Endothelial cell of umbilical vein (primary cell): ENCODE measurements around the gene PHF1. TPM values are rescaled to one million over a fixed set of nuclear protein-coding genes. Genes with fewer than 3 reads are reported as not detected.

ENCODE experiments used
- BruUV-seq: library from RNA; stranded (reverse); fragments of 400-500 nt; replicated peaks from 2 replicates; lab custom pipeline; 2021; lab: Mats Ljungman, UMichigan
- CTCF ChIA-PET: fragments of 300-600, 350-600 bp; sonication (Branson Sonifier 250); formaldehyde crosslinking; loops from one replicate; lab custom pipeline; 2021; ENCODE audit warnings: antibody characterized with exemption, inconsistent platforms; lab: Charles Lee
- POLR2A ChIA-PET: fragments of 300-600, 350-600 bp; sonication (Branson Sonifier 250); formaldehyde crosslinking; loops from one replicate; lab custom pipeline; 2021; ENCODE audit warnings: antibody characterized with exemption, inconsistent platforms; lab: Charles Lee
- DNase-seq: peaks from one replicate; pipeline ENCODE4 v3.0.0-alpha.2; 2011; ENCODE audit warnings: low read depth, low spot score
- FAIRE-seq: peaks from 2 replicates; lab custom pipeline; 2011; peaks lifted over from hg19 to GRCh38; lab: Jason Lieb, UNC
- H2AFZ ChIP-seq: 2 replicates; pipeline ENCODE4 v1.6.0; 2012; ENCODE audit warnings: low read depth, low read length, control low read depth, inconsistent platforms
- H3K27ac ChIP-seq: 2 replicates; pipeline ENCODE4 v1.5.1; 2011; ENCODE audit warnings: low read depth, mild to moderate bottlenecking, control low read depth, low read length, moderate library complexity; ENCODE audit not compliant: insufficient read depth
- H3K27me3 ChIP-seq, 2 experiments: 2 replicates each; pipeline versions ENCODE4 v1.6.0 to v1.6.1; 2011; ENCODE audit warnings: low read length in 2 of 2, mixed read lengths in 1 of 2; ENCODE audit not compliant: control insufficient read depth in 2 of 2, insufficient read depth in 2 of 2
- H3K36me3 ChIP-seq, 2 experiments: 2 replicates in 1 of 2; 3 replicates in 1 of 2; pipeline ENCODE4 v1.5.1; 2011; ENCODE audit warnings: low read length in 2 of 2, mild to moderate bottlenecking in 1 of 2, moderate library complexity in 1 of 2; ENCODE audit not compliant: control insufficient read depth in 2 of 2, insufficient read depth in 2 of 2; ENCODE audit errors: extremely low read depth in 1 of 2
- H3K4me1 ChIP-seq: 3 replicates; pipeline ENCODE4 v1.5.1; 2011; ENCODE audit warnings: mild to moderate bottlenecking, low read length; ENCODE audit not compliant: control insufficient read depth, insufficient read depth; ENCODE audit errors: extremely low read depth
- H3K4me2 ChIP-seq: 2 replicates; pipeline ENCODE4 v1.6.1; 2011; ENCODE audit warnings: low read length, control low read depth, mixed read lengths; ENCODE audit not compliant: insufficient read depth
- H3K4me3 ChIP-seq, 3 experiments: fragments of 200-600 bp in 1 of 3; sonication (generic), shearing (Covaris generic) in 1 of 3; replicated peaks in 1 of 3; 2 replicates each; pipeline ENCODE4 v1.5.1; 2011 to 2016; ENCODE audit warnings: control low read depth in 3 of 3, low read length in 3 of 3, mild to moderate bottlenecking in 2 of 3, inconsistent platforms in 1 of 3, low read depth in 1 of 3, moderate library complexity in 1 of 3; ENCODE audit not compliant: insufficient read depth in 1 of 3
- H3K79me2 ChIP-seq: 2 replicates; pipeline ENCODE4 v1.6.0; 2012; ENCODE audit warnings: low read length, inconsistent platforms; ENCODE audit not compliant: control insufficient read depth, insufficient read depth
- H3K9ac ChIP-seq: replicated peaks from 2 replicates; pipeline ENCODE3; 2011; ENCODE audit warnings: low read length, control low read depth; ENCODE audit not compliant: insufficient read depth; ENCODE audit errors: extremely low read depth
- H3K9me1 ChIP-seq: replicated peaks from 3 replicates; pipeline ENCODE4 v1.6.0; 2011; ENCODE audit warnings: mild to moderate bottlenecking, low read length; ENCODE audit not compliant: control insufficient read depth, insufficient read depth; ENCODE audit errors: extremely low read depth
- H3K9me3 ChIP-seq: replicated peaks from 2 replicates; pipeline ENCODE4 v1.5.1; 2012; ENCODE audit warnings: low read length, inconsistent platforms; ENCODE audit not compliant: control insufficient read depth, insufficient read depth
- H4K20me1 ChIP-seq: replicated peaks from 2 replicates; pipeline ENCODE3; 2011; ENCODE audit warnings: mild to moderate bottlenecking, low read length; ENCODE audit not compliant: control insufficient read depth, insufficient read depth; ENCODE audit errors: extremely low read depth
- EZH2 ChIP-seq: IDR thresholded peaks from 2 replicates; pipeline ENCODE4 v1.6.1; 2012; ENCODE audit warnings: borderline replicate concordance, low read depth, mild to moderate bottlenecking, moderate library complexity, low read length, inconsistent platforms; ENCODE audit not compliant: severe bottlenecking
- FOS ChIP-seq: IDR thresholded peaks from 2 replicates; pipeline ENCODE4 v1.6.1; 2011; ENCODE audit warnings: mild to moderate bottlenecking, low read length, moderate library complexity, borderline replicate concordance; ENCODE audit not compliant: insufficient read depth
- GATA2 ChIP-seq: IDR thresholded peaks from 2 replicates; pipeline ENCODE4 v1.7.0; 2011; ENCODE audit warnings: low read depth, mild to moderate bottlenecking, moderate library complexity, mixed read lengths, low read length; ENCODE audit not compliant: insufficient read length, insufficient read depth
- JUN ChIP-seq: IDR thresholded peaks from 2 replicates; pipeline ENCODE4 v1.6.1; 2011; ENCODE audit warnings: borderline replicate concordance, low read depth; ENCODE audit not compliant: insufficient read length, insufficient read depth
- MYC ChIP-seq: IDR thresholded peaks from one replicate; pipeline ENCODE4 v1.6.1; 2011; ENCODE audit warnings: mild to moderate bottlenecking, low read depth, low read length
- POLR2A ChIP-seq: IDR thresholded peaks from 2 replicates; pipeline ENCODE4 v1.6.1; 2012; ENCODE audit warnings: low read depth, mild to moderate bottlenecking, control low read depth, low read length
- POLR2AphosphoS5 ChIP-seq: IDR thresholded peaks from 2 replicates; pipeline ENCODE4 v1.6.1; 2012; ENCODE audit warnings: low read depth, mild to moderate bottlenecking, control low read depth, low read length, moderate library complexity; ENCODE audit not compliant: insufficient read depth
- dilution Hi-C: fragments of 300-500 bp; cut with MboI; formaldehyde crosslinking; loops from one replicate; pipeline ENCODE4 v1.15.0; 2019; ENCODE audit warnings: low sequenced_read_pairs; ENCODE audit not compliant: extremely low pct_ligation_motif_present
- intact Hi-C: fragments of 100-400 bp; cut with micrococcal nuclease; formaldehyde crosslinking; loops from one replicate; pipeline ENCODE4 v1.10.0; 2022
- polyA plus RNA-seq, 4 experiments: library from polyadenylated mRNA; depleted of rRNA in 3 of 4; stranded (reverse) in 3 of 4; unstranded in 1 of 4; fragments of >200 nt; gene quantifications; 2 replicates each; pipeline versions ENCODE4 v1.2.1 to v1.2.3, GENCODE V29; 2011 to 2012; ENCODE audit warnings: missing spikeins in 1 of 4
- total RNA-seq: library from RNA; stranded (reverse); gene quantifications from 2 replicates; pipeline ENCODE4 v1.2.3, GENCODE V29; 2021
- TF ChIP-seq, protein P1 (sequence below): IDR thresholded peaks from 2 replicates; pipeline ENCODE4 v1.6.1; 2011; ENCODE audit not compliant: insufficient read depth, insufficient read length
- TF ChIP-seq, protein P2 (sequence below), 2 donors: IDR thresholded peaks; 1 replicate in 1 of 2; 2 replicates in 1 of 2; pipeline ENCODE4 v1.5.1; 2011; ENCODE audit warnings: low read length in 2 of 2, mild to moderate bottlenecking in 2 of 2, moderate library complexity in 2 of 2, control low read depth in 1 of 2, inconsistent platforms in 1 of 2, low read depth in 1 of 2; ENCODE audit not compliant: insufficient read depth in 1 of 2; ENCODE audit errors: extremely low read depth in 1 of 2

Gene PHF1
- total and polyA plus RNA-seq, 2 donors (not counting 3 experiments of a cell fraction or from before 2014, with no cell fraction given), result 32.5 to 53.1 TPM

DNA sequence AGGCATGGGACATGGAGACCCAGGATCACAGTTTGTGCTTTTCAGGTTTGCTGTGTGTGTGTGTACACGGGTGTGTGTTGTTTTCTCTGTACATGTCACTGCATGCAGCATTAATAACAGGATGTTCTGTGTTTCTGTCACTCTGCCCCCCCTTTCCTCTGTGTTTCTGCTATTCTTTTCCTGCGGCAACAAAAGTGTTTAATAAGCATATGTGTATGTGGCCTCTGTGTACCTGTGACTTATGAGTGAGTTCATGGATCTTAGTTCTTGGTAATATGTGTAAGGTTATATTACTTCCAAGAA, 18.9 kb downstream of the PHF1 start:
- no peak overlapping the region for H2AFZ ChIP-seq
- no peak for TF ChIP-seq JUN
- TF ChIP-seq POLR2AphosphoS5, result no peak
- TF ChIP-seq MYC, result no peak
- no peak for TF ChIP-seq EZH2
- no peak for TF ChIP-seq POLR2A
- no peak for TF ChIP-seq GATA2
- no peak for TF ChIP-seq FOS
- TF ChIP-seq, protein P1, sequence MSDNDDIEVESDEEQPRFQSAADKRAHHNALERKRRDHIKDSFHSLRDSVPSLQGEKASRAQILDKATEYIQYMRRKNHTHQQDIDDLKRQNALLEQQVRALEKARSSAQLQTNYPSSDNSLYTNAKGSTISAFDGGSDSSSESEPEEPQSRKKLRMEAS, result no peak
- TF ChIP-seq, protein P2, sequence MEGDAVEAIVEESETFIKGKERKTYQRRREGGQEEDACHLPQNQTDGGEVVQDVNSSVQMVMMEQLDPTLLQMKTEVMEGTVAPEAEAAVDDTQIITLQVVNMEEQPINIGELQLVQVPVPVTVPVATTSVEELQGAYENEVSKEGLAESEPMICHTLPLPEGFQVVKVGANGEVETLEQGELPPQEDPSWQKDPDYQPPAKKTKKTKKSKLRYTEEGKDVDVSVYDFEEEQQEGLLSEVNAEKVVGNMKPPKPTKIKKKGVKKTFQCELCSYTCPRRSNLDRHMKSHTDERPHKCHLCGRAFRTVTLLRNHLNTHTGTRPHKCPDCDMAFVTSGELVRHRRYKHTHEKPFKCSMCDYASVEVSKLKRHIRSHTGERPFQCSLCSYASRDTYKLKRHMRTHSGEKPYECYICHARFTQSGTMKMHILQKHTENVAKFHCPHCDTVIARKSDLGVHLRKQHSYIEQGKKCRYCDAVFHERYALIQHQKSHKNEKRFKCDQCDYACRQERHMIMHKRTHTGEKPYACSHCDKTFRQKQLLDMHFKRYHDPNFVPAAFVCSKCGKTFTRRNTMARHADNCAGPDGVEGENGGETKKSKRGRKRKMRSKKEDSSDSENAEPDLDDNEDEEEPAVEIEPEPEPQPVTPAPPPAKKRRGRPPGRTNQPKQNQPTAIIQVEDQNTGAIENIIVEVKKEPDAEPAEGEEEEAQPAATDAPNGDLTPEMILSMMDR (IDR thresholded peaks at IDR 0.05; ENCODE audit: extremely low read depth in 1 of 2, insufficient read depth in 1 of 2, low read depth in 1 of 2, low read length in 2 of 2), result no peak
- H4K20me1 ChIP-seq, result no peaks in the 10 kb centered on the region
- H3K4me1 ChIP-seq, result peaks cover 32% of the 10 kb centered on the region
- H3K9ac ChIP-seq, result no peak overlapping the region
- H3K9me3 ChIP-seq, result no peaks in the 10 kb centered on the region
- DNase-seq, result no peak
- no peak for FAIRE-seq
- H3K4me3 ChIP-seq, result no peak overlapping the region
- H3K36me3 ChIP-seq, result no peaks in the 10 kb centered on the region
- H3K27me3 ChIP-seq, result no peaks in the 10 kb centered on the region
- H3K27ac ChIP-seq, result no peak overlapping the region
- CTCF ChIA-PET, result interaction anchor here (1.5 kb wide), 1 partner anchor 11 kb away, joined by 4 read pairs; the partner anchor contains the start of gene CUTA
- POLR2A ChIA-PET, result no interaction called here
- no TSS peak for BruUV-seq
- dilution Hi-C loops, result no loop called here
- H3K4me2 ChIP-seq, result no peak overlapping the region
- intact Hi-C loops, result loop anchor here (2.0 to 5.0 kb wide), 2 partner anchors 157 to 191 kb away; partner anchors contain the start of genes ITPR3, RPS18 and VPS52
- H3K79me2 ChIP-seq, result no peaks in the 10 kb centered on the region
- H3K9me1 ChIP-seq, result no peaks in the 10 kb centered on the region
